Midbrain (tissue), 1 donor: ENCODE measurements around the gene VPS8.
"Not testable (repeated sequence)": the region's sequence is repeated elsewhere in the genome, so short reads cannot be mapped to it uniquely, and the experiment has no call there.

Experiments used
- DNase-seq: peaks from one replicate; lab custom pipeline; 2025; lab: John Stamatoyannopoulos, UW

Gene VPS8

GRCh38 chr3:184985586-184985985 is 173.6 kb downstream of the VPS8 start:
- DNase-seq, result no peak

DNA sequence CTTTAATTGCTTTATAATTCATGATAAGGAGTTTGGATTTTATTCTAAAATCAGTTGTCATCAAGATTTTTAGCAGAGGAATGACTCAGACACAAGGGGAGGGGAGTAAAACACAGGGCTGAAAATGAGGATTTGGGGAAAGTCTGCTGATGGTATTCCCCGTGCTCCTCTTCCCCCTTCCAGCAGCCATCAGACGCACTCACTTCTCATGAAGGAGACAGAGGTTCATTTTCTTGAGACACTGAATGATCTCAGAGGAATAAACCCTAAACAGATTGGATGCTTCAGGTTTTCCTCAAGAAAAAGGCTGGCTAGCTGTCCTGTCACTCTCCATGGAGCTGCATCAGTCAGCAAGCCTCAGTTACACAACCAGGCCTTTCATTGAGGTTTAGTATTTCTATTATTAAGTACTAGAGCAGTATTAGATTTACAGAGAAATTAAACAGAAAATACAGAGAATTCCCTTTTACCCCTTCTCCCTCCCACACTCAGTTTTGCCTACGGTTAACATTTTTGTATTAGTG is 174.5 kb downstream of the VPS8 start:
- no peak for DNase-seq

DNA sequence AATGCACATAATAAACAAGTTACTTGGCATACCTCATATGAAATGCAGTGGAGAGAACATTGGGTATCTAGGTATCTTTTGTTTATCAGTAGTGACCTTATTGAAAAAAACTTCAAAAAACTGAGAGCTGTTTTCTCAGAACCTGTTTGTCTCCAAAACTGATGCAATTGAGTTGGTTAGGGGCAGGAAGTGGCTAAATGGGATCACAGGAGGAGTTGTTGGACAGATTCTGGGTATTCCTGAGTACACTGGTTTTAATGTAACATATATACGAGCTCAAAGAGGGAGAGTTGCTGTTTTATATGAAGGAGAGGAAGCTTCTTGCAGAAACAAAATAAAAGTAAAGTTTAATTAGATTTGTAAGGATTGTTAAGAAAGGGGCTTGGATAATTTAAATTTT is 181.4 kb downstream of the VPS8 start:
- no peak for DNase-seq

DNA sequence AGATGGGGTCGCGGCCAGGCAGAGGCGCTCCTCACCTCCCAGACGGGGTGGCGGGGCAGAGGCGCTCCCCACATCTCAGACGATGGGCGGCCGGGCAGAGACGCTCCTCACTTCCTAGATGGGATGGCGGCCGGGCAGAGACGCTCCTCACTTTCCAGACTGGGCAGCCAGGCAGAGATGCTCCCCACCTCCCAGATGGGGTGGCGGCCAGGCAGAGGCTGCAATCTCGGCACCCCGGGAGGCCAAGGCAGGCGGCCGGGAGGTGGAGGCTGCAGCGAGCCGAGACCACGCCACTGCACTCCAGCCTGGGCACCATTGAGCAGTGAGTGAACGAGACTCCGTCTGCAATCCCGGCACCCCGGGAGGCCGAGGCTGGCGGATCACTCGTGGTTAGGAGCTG is 191.9 kb downstream of the VPS8 start:
- not testable (repeated sequence) for DNase-seq

DNA sequence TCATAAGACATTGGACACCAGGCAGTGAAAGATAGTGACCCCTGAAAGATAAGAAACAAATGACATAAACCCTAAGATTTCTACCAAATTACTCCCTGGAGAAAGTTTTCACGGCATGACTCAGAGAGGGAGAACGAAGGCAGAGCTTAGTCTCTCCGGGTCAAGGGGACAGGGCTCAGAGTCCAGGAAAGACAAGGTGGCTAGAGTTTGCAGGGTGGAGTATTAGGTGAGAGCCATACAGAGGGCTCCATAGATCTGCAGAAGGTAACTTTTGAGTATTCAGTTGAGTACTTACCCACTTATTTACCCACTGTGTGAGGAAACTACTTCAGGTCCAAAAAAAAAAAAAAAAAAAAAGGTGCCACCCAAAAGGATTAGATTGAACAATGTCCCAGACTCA is 197.7 kb downstream of the VPS8 start:
- DNase-seq, result no peak

DNA sequence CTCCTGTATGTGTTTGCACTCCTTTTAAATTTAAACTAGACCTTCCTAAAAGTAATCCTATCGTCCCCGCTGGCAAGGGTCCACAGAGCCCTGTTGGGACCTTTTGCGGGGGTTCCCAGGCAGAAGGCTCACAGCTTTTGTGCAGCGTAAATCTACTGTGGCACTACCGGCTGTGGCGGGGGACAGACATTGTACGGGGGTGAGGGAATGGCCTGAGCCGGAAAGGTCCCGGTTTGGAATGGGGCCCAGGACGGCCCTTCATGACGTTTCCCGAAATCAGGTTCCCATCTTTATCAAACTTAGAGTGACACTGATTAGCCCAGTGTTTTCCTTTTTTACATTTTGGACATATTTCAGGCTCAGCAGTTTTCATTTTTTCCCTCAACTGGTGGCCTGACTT is 205.6 kb downstream of the VPS8 start:
- not testable (repeated sequence) for DNase-seq

DNA sequence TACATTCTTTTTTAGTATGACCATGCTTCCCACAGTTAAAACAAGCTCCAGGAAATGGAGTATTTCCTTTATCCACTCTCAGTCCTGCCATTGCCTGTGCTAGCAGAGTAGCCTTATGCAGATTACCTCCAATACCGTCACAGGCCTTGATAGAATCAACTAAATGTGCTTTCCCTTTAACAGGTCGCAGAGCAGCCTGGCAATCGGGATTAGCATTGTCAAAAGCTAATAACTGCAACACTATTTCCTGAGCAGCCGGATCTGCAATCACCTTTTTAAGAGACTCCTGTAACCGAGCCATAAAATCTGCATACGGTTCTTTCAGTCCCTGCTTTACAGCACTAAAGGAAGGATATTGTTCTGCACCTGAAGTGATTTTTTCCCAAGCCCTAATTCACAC is 206.0 kb downstream of the VPS8 start:
- not testable (repeated sequence) for DNase-seq

DNA sequence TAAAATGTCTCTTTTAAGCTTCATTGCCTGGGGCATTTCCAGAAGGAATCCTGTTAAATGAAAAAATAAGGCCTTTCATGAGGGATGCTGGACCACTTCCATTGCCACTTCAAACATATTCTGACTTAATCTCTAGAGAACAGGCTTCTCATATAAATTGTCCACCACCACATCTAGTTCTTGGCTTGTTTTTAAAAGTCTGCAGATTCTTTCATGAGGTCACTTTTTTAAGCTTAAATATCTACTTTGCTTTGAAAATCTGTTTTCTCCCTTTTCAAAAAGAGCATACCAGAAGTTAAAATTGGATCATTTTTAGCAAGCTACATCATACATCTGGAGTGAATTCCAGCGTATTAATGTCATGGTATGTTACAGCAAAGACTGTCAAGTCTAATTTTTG is 209.3 kb downstream of the VPS8 start:
- DNase-seq, result no peak

DNA sequence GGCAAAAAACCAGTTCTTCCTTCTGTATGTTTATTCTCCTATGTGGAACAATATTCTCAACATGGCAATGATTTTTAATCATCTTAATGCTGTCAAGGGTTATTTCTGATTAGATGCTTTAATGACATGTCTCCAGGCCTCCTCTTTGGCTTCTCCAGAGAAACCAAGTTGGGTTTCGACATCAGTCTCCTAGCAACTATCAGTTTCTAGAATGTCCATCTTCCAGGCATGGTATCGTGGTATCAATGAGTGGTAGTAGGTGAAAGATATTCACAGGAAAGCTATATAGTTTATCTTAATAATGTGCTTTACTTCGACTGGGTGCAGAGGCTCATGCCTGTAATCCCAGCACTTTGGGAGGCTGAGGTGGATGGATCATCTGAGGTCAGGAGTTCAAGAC is 212.4 kb downstream of the VPS8 start:
- DNase-seq, result no peak

GRCh38 chr3:185024966-185025365 is 213.0 kb downstream of the VPS8 start:
- no peak for DNase-seq

DNA sequence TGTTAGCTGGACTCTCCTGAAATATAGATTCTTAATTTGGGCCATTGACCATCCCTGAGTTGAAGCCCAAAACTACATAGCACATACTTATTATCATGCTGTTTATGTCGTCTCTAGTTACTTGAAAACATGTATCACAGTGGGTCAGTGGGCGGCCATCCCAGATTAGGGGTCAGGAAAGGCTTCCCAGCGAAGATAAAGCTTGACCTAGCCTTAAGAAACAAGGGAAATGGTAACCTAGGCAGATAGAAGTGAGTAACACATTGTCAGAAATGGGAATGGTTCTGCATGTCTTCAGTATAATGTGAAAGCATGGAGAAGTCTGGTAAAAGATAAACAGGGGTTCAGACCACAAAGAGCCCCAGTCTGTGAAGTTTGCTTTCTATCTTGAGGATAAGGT is 216.2 kb downstream of the VPS8 start:
- no peak for DNase-seq

DNA sequence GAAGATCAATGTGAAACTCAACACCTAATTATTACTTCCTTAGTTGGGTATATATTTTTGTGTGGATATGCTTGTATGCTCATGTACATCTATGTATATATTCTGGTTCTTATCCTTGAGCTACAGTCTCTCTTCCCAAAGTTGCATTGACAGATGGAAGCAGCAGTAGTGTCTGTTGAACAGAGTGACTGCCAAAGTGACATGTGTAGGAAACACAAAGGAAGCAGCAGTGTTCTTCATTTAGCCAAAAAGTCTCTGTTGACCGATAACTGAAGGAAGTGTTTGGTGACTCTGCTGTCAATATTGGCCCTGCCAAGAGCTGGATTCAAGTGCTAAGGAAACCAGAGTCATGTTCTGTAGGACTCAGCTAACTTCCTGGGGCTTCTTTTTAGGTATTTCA is 217.1 kb downstream of the VPS8 start:
- no peak for DNase-seq

- DNase-seq, result no peak
These were observed 218.4 kb downstream of the VPS8 start for GRCh38 chr3:185030399-185030798.

GRCh38 chr3:185030951-185031350 is 219.0 kb downstream of the VPS8 start:
- DNase-seq, result no peak

GRCh38 chr3:185037801-185038200 is 225.8 kb downstream of the VPS8 start:
- no peak for DNase-seq

GRCh38 chr3:185040425-185040824 is 228.5 kb downstream of the VPS8 start:
- no peak for DNase-seq

- DNase-seq, result no peak
These were observed 229.6 kb downstream of the VPS8 start for GRCh38 chr3:185041540-185041939.

DNA sequence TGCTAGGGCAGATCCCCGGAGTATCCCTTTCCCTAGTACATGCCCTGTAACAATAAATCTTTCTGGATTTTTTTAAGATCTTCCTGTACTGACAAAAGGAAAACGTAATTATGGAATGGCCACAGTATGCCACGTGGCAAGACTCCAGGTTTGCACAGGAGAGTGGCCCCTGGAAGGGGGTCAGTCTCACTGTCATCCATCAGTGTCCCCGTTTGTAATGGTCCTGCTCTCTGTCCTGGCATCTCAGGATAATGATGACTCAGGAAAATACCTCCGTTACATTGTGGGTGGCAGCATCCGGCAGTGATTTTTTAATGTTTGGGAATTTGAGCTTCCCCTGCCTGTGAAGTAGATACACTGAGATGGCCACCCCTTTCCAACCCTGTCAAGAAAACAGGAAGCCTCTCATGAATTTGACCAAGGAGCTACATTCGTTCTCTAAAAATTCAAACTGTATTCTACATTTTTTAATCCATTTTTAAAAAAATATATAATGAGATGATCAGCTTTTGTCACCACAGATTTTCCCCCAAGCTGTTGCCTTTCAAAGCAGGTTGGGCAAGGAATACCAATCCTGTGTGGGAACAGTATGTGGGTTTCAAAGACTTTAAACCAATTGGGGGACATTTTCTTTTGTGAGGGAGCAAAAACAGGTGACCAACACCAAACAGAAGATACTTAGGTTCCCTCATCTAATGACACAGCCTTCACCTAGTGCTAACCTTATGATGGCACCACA is 230.5 kb downstream of the VPS8 start:
- no peak for DNase-seq

DNA sequence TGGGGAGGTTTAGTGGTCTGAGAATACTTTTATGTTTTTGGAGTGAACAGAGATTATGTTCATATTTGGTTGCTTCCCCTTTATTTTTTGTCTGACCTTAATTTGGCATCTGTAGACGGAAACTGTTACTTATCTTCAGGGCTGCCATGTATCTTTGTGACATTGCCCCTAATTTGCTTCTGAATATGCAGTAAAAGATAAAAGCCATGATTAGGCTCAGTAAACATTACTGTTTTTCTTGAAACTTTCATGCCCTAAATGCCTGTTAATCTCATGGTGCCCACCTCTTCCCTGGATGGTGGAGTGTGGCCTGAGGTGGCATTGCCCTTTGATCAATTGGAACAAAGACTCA is 234.2 kb downstream of the VPS8 start:
- no peak for DNase-seq

- DNase-seq, result no peak
These were observed 234.6 kb downstream of the VPS8 start for GRCh38 chr3:185046603-185047002.

DNA sequence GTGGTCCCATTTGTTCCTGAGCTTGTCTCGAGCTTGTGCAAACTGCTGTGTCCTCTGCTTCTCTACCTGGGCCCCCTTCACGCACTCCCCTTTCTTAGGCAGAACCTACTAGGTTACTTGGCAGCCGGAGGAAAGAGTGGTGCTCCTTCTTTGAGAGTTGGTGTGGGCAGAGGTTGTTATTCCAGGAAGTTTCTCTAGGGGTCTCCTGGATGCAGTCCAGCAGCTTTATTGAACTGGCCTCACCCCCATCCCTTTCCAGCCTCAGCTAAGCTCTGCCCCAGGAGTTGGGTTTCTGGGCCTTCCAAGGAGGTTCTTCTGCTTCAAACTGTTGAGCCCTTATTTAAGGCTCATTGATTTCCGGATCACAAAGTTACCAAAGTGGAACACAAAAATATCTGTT is 237.7 kb downstream of the VPS8 start:
- DNase-seq, result no peak

- no peak for DNase-seq
These were observed 239.8 kb downstream of the VPS8 start for GRCh38 chr3:185051801-185052200.

DNA sequence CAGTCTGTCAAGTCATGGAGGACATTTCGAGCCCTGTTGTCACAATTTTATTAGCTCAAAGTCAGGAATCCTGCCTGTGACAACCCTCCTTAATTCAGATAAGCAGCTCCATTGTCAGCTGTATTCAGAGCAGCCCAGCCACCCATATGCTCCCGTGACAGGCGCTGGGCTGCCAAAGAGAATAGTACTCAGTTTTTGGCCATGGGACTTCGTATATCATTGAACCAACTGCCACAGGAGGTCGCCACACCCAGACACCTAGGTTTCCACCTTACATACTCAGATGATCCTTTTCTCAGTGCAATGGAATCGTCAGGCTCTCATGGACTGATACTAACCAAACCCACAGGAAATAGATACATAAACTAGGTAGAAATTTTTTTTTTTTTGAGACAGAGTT is 240.7 kb downstream of the VPS8 start:
- no peak for DNase-seq

DNA sequence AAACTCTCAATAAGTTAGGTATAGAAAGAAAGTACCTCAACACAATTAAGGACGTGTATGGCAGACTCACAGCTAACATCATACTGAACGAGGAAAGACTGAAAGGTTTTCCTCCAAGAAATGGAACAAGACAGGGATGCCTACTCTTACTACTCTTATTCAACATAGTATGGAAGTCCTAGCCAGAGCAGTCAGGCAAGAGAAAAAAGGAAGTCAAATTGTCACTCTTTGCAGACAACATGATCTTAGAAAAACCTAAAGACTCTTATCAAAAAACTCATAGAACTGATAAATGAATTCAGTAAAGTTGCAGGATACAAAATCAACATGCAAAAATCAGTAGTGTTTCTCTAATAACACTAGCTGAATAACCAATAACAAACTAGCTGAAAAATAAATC is 244.9 kb downstream of the VPS8 start:
- no peak for DNase-seq
